Measurements from ENCODE around the gene SLC37A1.

Gene SLC37A1

DNA sequence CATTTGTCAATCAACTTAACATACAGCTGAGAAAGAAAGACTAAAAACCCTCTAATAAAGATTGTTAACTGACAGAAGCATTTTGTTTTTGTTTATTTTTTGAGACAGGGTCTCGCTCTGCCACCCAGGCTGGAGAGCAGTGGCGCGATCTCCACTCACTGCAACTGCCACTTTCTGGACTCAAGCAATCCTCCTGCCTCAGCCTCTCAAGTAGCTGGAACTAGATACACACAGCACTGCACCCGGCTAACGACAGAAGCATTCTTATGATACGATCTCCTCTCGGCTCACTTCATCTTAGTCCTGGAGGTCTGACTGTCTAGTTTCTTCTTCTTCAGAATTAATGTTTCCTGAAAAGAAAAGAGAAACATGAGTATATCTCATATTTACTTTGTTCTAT, 41.1 kb upstream of the SLC37A1 start:
- Histone ChIP-seq H3K27me3 (no peaks in the 10 kb centered on the region), H3K27ac (no peak overlapping the region), H3K4me3 (ENCODE audit: low read depth in 1 of 2, low read length in 1 of 2) (no peak overlapping the region), H3K36me3 (no peaks in the 10 kb centered on the region), H3K9me3 (no peaks in the 10 kb centered on the region), H3K4me1 (ENCODE audit: control insufficient read depth in 1 of 2, insufficient read depth in 1 of 2, low read depth in 1 of 2, low read length in 1 of 2) (no peaks in the 10 kb centered on the region)
- TF ChIP-seq, protein P1, sequence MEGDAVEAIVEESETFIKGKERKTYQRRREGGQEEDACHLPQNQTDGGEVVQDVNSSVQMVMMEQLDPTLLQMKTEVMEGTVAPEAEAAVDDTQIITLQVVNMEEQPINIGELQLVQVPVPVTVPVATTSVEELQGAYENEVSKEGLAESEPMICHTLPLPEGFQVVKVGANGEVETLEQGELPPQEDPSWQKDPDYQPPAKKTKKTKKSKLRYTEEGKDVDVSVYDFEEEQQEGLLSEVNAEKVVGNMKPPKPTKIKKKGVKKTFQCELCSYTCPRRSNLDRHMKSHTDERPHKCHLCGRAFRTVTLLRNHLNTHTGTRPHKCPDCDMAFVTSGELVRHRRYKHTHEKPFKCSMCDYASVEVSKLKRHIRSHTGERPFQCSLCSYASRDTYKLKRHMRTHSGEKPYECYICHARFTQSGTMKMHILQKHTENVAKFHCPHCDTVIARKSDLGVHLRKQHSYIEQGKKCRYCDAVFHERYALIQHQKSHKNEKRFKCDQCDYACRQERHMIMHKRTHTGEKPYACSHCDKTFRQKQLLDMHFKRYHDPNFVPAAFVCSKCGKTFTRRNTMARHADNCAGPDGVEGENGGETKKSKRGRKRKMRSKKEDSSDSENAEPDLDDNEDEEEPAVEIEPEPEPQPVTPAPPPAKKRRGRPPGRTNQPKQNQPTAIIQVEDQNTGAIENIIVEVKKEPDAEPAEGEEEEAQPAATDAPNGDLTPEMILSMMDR (IDR thresholded peaks at IDR 0.05), result no peak

DNA sequence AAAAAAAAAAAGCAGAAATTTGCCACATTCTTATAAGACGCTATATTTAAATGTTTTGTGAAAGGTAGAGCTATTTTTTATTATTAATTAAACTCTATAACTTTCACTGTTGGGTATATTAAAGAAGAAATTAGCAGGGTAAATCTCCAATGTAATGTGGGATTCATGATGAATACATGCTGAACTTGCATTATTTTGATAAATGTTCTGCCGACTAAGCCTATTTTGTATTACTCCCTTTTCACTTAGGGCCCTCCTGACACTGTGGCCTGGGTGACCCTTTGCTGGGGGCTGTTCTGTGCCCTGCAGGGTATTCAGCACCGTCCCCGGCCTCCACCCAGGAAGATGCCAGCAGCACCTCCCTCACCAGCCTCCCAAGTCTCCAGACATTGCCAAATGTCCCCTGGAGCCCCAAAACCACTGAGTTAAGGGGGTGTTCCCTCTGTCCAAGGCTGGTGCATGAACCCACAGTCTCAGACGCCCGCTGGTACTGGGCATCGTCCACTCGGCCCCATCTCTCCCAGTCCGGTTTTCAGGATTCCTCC, 40.1 kb upstream of the SLC37A1 start:
- TF ChIP-seq, protein P1 (IDR thresholded peaks at IDR 0.05), result no peak
- Histone ChIP-seq H3K9me3 (no peaks in the 10 kb centered on the region), H3K36me3 (no peaks in the 10 kb centered on the region), H3K27me3 (no peaks in the 10 kb centered on the region), H3K27ac (no peak overlapping the region), H3K4me1 (ENCODE audit: control insufficient read depth in 1 of 2, insufficient read depth in 1 of 2, low read depth in 1 of 2, low read length in 1 of 2) (no peaks in the 10 kb centered on the region), H3K4me3 (ENCODE audit: low read depth in 1 of 2, low read length in 1 of 2) (no peak overlapping the region)

DNA sequence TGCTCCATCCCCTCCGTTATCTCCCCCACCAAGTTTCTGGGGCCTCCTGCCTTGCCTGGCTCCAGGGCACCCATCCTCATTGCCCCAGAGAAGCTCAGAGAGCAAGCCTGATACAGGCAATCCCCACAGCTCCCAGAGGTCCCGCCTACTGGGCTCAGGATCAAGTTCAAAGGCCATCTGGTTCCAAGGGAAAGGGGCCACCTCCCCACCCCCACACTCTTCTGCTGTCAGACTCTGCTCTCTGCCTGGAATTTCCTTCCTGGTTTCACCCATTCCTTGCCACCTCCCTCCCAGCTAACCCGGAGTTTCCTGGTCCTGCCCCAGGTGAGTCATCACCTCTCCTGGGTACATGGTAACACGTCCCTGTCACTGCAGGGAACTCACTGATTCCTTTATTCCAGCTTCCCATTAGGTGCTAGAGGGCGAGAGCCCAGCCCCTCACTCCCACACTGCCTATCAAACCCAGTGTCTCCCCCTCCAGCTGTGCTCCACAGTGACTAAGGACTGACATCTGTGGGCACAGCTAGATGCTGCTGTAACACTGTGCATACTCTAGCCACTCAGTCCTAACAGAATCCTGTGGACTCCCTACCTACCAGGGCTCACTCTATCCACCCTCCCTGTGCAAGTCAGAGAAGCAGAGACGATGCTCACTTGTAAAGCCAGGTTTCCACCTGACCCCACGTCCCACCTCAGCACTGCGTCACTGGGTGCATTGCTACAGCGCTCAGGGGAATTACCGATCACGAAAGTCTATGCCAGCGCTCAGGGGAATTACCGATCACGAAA, 39.4 kb upstream of the SLC37A1 start:
- Histone ChIP-seq H3K27me3 (no peaks in the 10 kb centered on the region), H3K36me3 (no peaks in the 10 kb centered on the region), H3K4me1 (ENCODE audit: control insufficient read depth in 1 of 2, insufficient read depth in 1 of 2, low read depth in 1 of 2, low read length in 1 of 2) (no peaks in the 10 kb centered on the region), H3K4me3 (ENCODE audit: low read depth in 1 of 2, low read length in 1 of 2) (no peak overlapping the region), H3K27ac (no peak overlapping the region), H3K9me3 (no peaks in the 10 kb centered on the region)
- TF ChIP-seq, protein P1 (IDR thresholded peaks at IDR 0.05), result no peak

DNA sequence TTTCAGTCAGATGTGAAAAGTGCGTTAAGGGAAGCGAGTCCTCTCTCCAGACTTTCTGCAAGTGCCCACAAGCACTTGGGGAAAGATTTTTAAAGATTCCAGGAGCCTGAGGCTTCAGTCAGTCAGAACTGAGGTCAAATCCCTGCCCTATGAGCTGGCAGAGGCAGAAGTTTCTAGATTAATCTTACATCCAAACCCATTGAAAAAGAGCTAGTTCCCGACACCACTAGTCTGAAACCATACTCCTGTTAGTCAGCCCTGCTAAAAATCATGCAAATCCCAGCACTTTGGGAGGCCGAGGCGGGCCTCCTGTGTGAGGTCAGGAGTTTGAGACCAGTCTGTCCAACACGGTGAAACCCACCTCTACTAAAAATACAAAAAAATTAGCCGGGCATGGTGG, 38.6 kb upstream of the SLC37A1 start:
- H3K4me1 ChIP-seq (ENCODE audit: control insufficient read depth in 1 of 2, insufficient read depth in 1 of 2, low read depth in 1 of 2, low read length in 1 of 2), result no peaks in the 10 kb centered on the region
- H3K27me3 ChIP-seq, result no peaks in the 10 kb centered on the region
- H3K4me3 ChIP-seq (ENCODE audit: low read depth in 1 of 2, low read length in 1 of 2), result no peak overlapping the region
- TF ChIP-seq, protein P1 (IDR thresholded peaks at IDR 0.05), result no peak
- H3K9me3 ChIP-seq, result no peaks in the 10 kb centered on the region
- no peak overlapping the region for H3K27ac ChIP-seq
- no peaks in the 10 kb centered on the region for H3K36me3 ChIP-seq

DNA sequence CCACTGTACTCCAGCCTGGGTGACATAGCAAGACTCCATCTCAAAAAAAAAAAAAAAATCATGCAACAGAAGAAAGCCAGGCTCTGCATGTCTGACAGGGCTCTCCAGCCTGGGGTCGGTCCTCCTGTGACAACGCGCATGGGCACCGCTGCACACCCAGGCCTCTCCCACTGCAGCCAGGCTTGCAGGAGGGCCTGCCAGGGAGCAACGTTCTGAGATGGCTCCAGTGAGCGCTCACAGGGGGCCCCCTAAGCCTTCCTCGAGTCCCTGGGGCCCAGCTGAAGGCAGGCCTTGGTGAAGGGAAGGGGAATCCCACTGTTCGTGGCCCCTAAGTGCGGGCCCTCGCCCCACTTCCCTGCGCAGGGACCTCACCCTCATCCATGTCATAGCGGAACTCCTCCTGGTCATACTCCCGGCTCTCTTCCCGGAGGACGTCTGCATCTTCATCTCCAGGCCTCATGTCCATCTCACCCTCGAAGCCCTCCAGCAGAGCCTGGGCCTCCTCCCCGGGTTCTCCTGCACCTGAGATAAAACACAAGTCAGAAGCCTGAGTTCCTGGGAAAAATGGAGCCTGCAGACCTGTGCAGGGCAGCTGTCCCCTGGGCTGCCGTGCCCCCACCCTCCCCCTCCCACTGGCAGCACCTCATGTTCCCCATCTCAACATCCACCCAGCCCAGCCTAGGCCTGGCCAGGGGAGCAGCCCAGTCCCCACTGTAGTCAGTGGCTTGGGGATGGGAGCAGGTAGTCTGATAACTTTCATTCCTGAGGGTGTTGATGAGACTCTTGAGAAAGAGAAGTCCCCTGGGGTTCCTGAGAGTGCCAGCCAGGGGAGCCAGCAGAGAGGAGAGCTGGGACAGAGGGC, 37.9 kb upstream of the SLC37A1 start:
- Histone ChIP-seq H3K36me3 (no peaks in the 10 kb centered on the region), H3K9me3 (no peaks in the 10 kb centered on the region), H3K27me3 (no peaks in the 10 kb centered on the region), H3K4me3 (ENCODE audit: low read depth in 1 of 2, low read length in 1 of 2) (no peak overlapping the region), H3K27ac (no peak overlapping the region), H3K4me1 (ENCODE audit: control insufficient read depth in 1 of 2, insufficient read depth in 1 of 2, low read depth in 1 of 2, low read length in 1 of 2) (no peaks in the 10 kb centered on the region)
- TF ChIP-seq, protein P1 (IDR thresholded peaks at IDR 0.05), result no peak
